ENCODE measurements around the gene PTK6. TPM values are rescaled to one million over a fixed set of nuclear protein-coding genes. Genes with fewer than 3 reads are reported as not detected.
A peak's percentile ranks its signal among the peaks of the same experiment; 100 is the strongest.

Gene PTK6
- total RNA-seq, 2 donors from 2014 or later = 0.22 TPM; not detected in 1

DNA sequence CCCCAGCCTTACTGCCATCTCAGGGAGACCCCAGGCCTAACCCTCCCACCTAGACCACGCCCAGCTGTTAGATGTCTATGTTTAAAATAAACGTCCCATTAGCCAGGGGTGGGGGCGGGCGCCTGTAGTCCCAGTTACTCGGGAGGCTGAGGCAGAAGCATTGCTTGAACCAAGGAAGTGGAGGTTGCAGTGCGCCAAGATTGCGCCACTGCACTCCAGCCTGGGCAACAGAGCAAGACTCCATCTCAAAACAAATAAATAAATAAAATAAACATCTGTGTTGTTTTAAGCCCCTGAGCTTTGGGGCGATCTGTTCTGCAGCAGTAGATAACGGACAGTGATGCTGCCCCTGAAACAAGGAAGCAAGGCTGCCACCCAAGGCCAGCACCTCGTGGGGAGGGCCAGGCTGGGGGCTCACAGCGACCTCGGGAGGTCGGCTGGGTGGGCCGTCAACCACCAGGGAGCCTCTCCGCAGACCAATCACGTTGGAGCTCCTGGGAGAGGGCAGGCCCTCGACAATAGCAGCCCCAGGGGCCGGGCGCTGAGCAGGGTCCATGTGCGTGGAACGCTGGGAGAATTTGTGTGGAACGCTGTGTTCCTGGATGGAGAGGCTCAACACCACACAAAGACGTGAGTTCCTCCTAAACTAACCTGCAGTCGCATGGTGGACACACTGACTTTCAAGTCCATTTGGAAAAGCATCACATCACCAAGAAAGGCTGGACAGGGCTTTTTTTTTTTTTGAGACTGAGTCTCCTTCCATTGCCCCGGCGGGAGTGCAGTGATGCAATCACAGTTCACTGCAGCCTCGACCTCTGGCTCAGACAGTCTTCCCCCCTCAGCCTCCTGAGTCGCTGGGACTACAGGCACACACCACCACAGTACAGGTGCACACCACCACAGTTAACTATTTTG, 37.9 kb upstream of the PTK6 start:
- Mint-ChIP-seq H3K9me3 (no peaks in the 10 kb centered on the region), H3K27me3 (ENCODE audit: insufficient read depth) (no peaks in the 10 kb centered on the region), H3K27ac (no peak overlapping the region), H3K4me3 (peak overlapping the region; percentile 65), H3K4me1 (no peaks in the 10 kb centered on the region), H3K36me3 (ENCODE audit: low read depth) (no peaks in the 10 kb centered on the region)
- DNase-seq = no peak
- TF ChIP-seq, protein P1, sequence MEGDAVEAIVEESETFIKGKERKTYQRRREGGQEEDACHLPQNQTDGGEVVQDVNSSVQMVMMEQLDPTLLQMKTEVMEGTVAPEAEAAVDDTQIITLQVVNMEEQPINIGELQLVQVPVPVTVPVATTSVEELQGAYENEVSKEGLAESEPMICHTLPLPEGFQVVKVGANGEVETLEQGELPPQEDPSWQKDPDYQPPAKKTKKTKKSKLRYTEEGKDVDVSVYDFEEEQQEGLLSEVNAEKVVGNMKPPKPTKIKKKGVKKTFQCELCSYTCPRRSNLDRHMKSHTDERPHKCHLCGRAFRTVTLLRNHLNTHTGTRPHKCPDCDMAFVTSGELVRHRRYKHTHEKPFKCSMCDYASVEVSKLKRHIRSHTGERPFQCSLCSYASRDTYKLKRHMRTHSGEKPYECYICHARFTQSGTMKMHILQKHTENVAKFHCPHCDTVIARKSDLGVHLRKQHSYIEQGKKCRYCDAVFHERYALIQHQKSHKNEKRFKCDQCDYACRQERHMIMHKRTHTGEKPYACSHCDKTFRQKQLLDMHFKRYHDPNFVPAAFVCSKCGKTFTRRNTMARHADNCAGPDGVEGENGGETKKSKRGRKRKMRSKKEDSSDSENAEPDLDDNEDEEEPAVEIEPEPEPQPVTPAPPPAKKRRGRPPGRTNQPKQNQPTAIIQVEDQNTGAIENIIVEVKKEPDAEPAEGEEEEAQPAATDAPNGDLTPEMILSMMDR (conservative IDR thresholded peaks at IDR 0.05) = no peak
- Histone ChIP-seq H3K9ac (ENCODE audit: extremely low read depth, low read length, poor library complexity, severe bottlenecking) (no peak overlapping the region), H3K36me3 (ENCODE audit: control insufficient read depth, insufficient read depth, low read length) (no peaks in the 10 kb centered on the region), H3K4me1 (ENCODE audit: control insufficient read depth, insufficient read depth, low read length) (no peaks in the 10 kb centered on the region), H3K27me3 (ENCODE audit: control insufficient read depth, insufficient read depth, low read length, poor library complexity, severe bottlenecking) (no peaks in the 10 kb centered on the region), H3K27ac (ENCODE audit: low read depth, low read length) (no peak overlapping the region), H3K9me3 (ENCODE audit: control insufficient read depth, low read length) (no peaks in the 10 kb centered on the region), H3K4me3 (ENCODE audit: low read length) (no peak overlapping the region)
- WGBS, 2 experiments (ENCODE audit: insufficient coverage in 1 of 2, insufficient read length in 1 of 2) = 87% methylated on average over 19 to 28 of the region's 28 CpGs

DNA sequence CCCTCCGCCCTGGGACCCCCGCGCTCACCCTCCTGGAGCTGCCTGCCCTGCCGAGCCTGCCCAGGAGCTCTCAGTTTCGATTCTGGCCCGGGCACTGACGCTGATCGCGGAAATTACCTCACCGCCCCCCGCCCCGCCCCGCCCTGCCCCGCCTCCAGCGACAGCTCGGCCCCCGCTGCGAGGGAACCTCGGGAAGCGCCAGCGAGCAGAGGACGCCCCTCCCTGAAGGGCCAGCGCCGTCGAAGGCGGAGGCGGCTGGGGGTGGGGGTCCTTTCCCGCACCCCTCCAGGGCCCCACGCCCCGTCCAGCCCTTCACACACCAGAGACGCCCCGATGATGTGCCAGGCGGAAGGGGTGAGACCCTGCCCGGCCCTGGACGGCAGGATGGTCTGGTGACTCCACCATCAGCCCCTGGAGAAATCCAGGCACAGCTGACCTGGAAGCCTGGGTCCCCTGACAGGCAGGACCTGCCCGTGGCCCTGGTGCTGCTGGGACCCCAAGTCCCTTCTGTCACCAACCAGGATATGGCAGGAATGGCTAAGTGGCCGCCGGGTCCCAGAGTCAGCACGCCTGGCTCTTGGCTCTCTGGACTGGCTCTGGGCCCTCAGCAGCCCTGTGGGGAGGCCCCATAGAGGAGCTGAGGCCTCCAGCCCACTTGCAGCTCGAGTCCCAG, 37.1 kb upstream of the PTK6 start, which contains the start of gene HELZ2:
Gene HELZ2 (minus strand): TSS at position 84 of the 673 bp plus-strand sequence. CDS start 1,854 bp downstream, outside the sequence.
- DNase-seq = peak; percentile 92
- WGBS, 2 experiments (ENCODE audit: insufficient coverage in 1 of 2, insufficient read length in 1 of 2) = 14 to 39% methylated on average over 5 to 40 of the region's 40 CpGs
- no peak within 1 kb of the TSS for H3K27ac ChIP-seq (ENCODE audit: low read depth, low read length)
- Mint-ChIP-seq H3K9me3 (no peaks in the 10 kb centered on the region), H3K27ac (no peak within 1 kb of the TSS), H3K4me1 (no peaks in the 10 kb centered on the region), H3K4me3 (peak within 1 kb of the TSS; percentile 65), H3K36me3 (ENCODE audit: low read depth) (no peaks in the 10 kb centered on the region), H3K27me3 (ENCODE audit: insufficient read depth) (no peaks in the 10 kb centered on the region)
- H3K4me1 ChIP-seq (ENCODE audit: control insufficient read depth, insufficient read depth, low read length) = no peaks in the 10 kb centered on the region
- no peaks in the 10 kb centered on the region for H3K27me3 ChIP-seq (ENCODE audit: control insufficient read depth, insufficient read depth, low read length, poor library complexity, severe bottlenecking)
- no peaks in the 10 kb centered on the region for H3K9me3 ChIP-seq (ENCODE audit: control insufficient read depth, low read length)
- peak within 1 kb of the TSS; percentile 84 for H3K4me3 ChIP-seq (ENCODE audit: low read length)
- no peaks in the 10 kb centered on the region for H3K36me3 ChIP-seq (ENCODE audit: control insufficient read depth, insufficient read depth, low read length)
- TF ChIP-seq, protein P1 (conservative IDR thresholded peaks at IDR 0.05) = no peak
- H3K9ac ChIP-seq (ENCODE audit: extremely low read depth, low read length, poor library complexity, severe bottlenecking) = peak within 1 kb of the TSS; percentile 64

DNA sequence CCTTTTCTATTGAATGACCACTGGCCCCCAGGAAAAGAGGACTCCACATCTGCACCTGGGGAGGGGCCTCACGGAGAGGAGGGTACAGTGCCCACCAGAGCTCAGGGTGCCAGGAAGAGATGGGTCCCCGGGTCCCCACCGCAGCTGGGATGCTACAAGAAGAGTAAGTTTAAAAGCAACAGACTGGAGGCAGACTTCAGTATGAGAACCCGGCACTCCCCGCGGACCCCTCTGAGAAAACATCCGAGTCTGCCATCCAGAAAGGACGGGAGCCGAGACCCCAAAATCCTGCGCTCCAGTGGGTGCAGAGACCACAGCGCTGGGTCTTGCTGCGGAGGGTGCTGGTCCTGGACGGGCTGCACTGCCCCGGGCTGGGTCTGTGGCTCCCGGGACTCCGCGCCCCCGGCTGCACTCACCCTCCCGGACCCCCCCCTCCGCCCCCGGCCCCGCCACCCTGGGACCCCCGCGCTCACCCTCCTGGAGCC, 36.5 kb upstream of the PTK6 start:
- H3K9me3 ChIP-seq (ENCODE audit: control insufficient read depth, low read length) = no peaks in the 10 kb centered on the region
- Mint-ChIP-seq H3K4me3 (peak overlapping the region; percentile 65), H3K9me3 (no peaks in the 10 kb centered on the region), H3K4me1 (no peaks in the 10 kb centered on the region), H3K27ac (no peak overlapping the region), H3K36me3 (ENCODE audit: low read depth) (no peaks in the 10 kb centered on the region), H3K27me3 (ENCODE audit: insufficient read depth) (no peaks in the 10 kb centered on the region)
- peak overlapping the region; percentile 64 for H3K9ac ChIP-seq (ENCODE audit: extremely low read depth, low read length, poor library complexity, severe bottlenecking)
- H3K27me3 ChIP-seq (ENCODE audit: control insufficient read depth, insufficient read depth, low read length, poor library complexity, severe bottlenecking) = no peaks in the 10 kb centered on the region
- no peaks in the 10 kb centered on the region for H3K4me1 ChIP-seq (ENCODE audit: control insufficient read depth, insufficient read depth, low read length)
- H3K36me3 ChIP-seq (ENCODE audit: control insufficient read depth, insufficient read depth, low read length) = no peaks in the 10 kb centered on the region
- peak overlapping the region; percentile 84 for H3K4me3 ChIP-seq (ENCODE audit: low read length)
- TF ChIP-seq, protein P1 (conservative IDR thresholded peaks at IDR 0.05) = no peak
- WGBS, 2 experiments (ENCODE audit: insufficient coverage in 1 of 2, insufficient read length in 1 of 2) = 6 to 13% methylated on average over 10 to 17 of the region's 24 CpGs
- H3K27ac ChIP-seq (ENCODE audit: low read depth, low read length) = no peak overlapping the region
- DNase-seq = no peak

Measured in endodermal cell (in vitro differentiated cells).